Right cardiac atrium (tissue), 5 donors: ENCODE results near the gene SERINC5. TPM values are rescaled to one million over a fixed set of nuclear protein-coding genes. Genes with fewer than 3 reads are reported as not detected.

Source experiments
- ATAC-seq, 2 donors: fragments of 200-7000 bp; cut with Tn5 transposase; one replicate each; pipeline versions ENCODE4 v1.8.0 to v1.9.1; 2020; ENCODE audit warnings: moderate library complexity in 2 of 2, mild to moderate bottlenecking in 1 of 2
- DNase-seq, 3 donors: peaks; one replicate each; pipeline ENCODE4 v3.0.0-alpha.2; 2020
- H3K27ac ChIP-seq: one replicate; pipeline ENCODE4 v1.5.1; 2013; ENCODE audit warnings: mild to moderate bottlenecking, low read length, control low read depth, moderate library complexity
- H3K27me3 ChIP-seq: one replicate; pipeline ENCODE4 v1.6.1; 2013; ENCODE audit not compliant: control insufficient read depth, insufficient read depth
- H3K4me1 ChIP-seq: one replicate; pipeline ENCODE4 v1.6.1; 2013; ENCODE audit warnings: low read length; ENCODE audit not compliant: control insufficient read depth, insufficient read depth
- H3K4me3 ChIP-seq: one replicate; pipeline ENCODE4 v1.5.1; 2013; ENCODE audit warnings: low read length, control low read depth
- H3K9me3 ChIP-seq: one replicate; pipeline ENCODE4 v1.6.1; 2013; ENCODE audit warnings: low read length; ENCODE audit not compliant: control insufficient read depth
- WGBS: extraction: QIAGEN DNeasy Blood & Tissue Kit; methylation state at CpG from one replicate; pipeline ENCODE4 v1.1.7; 2013; 5-methylcytosine and 5-hydroxymethylcytosine counted together
- intact Hi-C, 4 donors: fragments of 100-400 bp; cut with DNase I; formaldehyde crosslinking; loops; one replicate each; pipeline versions ENCODE4 v1.11.0 to v1.14.0; 2022 to 2023
- polyA plus RNA-seq: library from polyadenylated mRNA; stranded (reverse); fragments of 200-250 nt; gene quantifications from one replicate; pipeline ENCODE4 v1.2.3, GENCODE V29; 2013
- total RNA-seq, 4 donors: library from RNA; stranded (reverse); fragmentation: NEBNext Ultra II Directional; extraction: Animal tissue kit (Norgen Biotek cat#: 25700); gene quantifications; one replicate each; pipeline ENCODE4 v1.2.1, GENCODE V29; 2021
- donor health status: healthy with polysubstance abuse.
- donor health status: DM: no; HTN: yes; CAD: no.
- donor health status: DM: no; HTN: no; CAD: no.
- donor health status: DM: no; HTN: yes; CAD: no; lungs with severe emphysema.
- donor health status: DM: yes; HTN: yes; CAD: no.

SERINC5 gene
- total and polyA plus RNA-seq, 5 donors = 3.5 to 13.4 (median 11.6) TPM

- no peaks in the 10 kb centered on the region for H3K9me3 ChIP-seq
- no peak for DNase-seq
- no peaks in the 10 kb centered on the region for H3K27me3 ChIP-seq
- intact Hi-C loops = loop anchor here in 3 of 4 donors (10.0 kb wide), 1 partner anchor 59 kb away; the partner anchor contains the start of gene SERINC5 (in 3 of the 3)
- no peak overlapping the region for H3K4me3 ChIP-seq
- H3K4me1 ChIP-seq = peaks cover 17% of the 10 kb centered on the region
- ATAC-seq = no peak
- WGBS = 74% methylated on average over 6 of the region's 6 CpGs
- no peak overlapping the region for H3K27ac ChIP-seq
Measured at GRCh38 chr5:80195837-80196400, 59.9 kb downstream of the SERINC5 start.

- no peak overlapping the region for H3K4me3 ChIP-seq
- DNase-seq (no peak), ATAC-seq (no peak)
- no peaks in the 10 kb centered on the region for H3K27me3 ChIP-seq
- WGBS = 74% methylated on average over 4 of the region's 4 CpGs
- intact Hi-C loops = loop anchor here (5.0 to 10.0 kb wide), 2 partner anchors 58 to 60 kb away; partner anchors contain the start of gene SERINC5 (in 3 of the 4)
- H3K9me3 ChIP-seq = no peaks in the 10 kb centered on the region
- H3K4me1 ChIP-seq = peaks cover 17% of the 10 kb centered on the region
- no peak overlapping the region for H3K27ac ChIP-seq
Measured at GRCh38 chr5:80194468-80194867, 61.4 kb downstream of the SERINC5 start.

- Histone ChIP-seq H3K27ac (peak overlapping the region; percentile 47), H3K4me3 (no peak overlapping the region), H3K9me3 (no peaks in the 10 kb centered on the region), H3K4me1 (peaks cover 17% of the 10 kb centered on the region), H3K27me3 (no peaks in the 10 kb centered on the region)
- intact Hi-C loops = loop anchor here (5.0 to 10.0 kb wide), 2 partner anchors 59 to 61 kb away; partner anchors contain the start of gene SERINC5 (in 3 of the 4)
- ATAC-seq = peak in 1 of 2 donors; percentile 33
- DNase-seq = no peak
- WGBS = 12% methylated on average over 7 of the region's 7 CpGs
Measured at GRCh38 chr5:80193401-80193800, 62.4 kb downstream of the SERINC5 start.

GRCh38 chr5:80192507-80193241 lies 63.2 kb downstream of the SERINC5 start:
- peak in 1 of 3 donors; percentile 56 for DNase-seq
- ATAC-seq = peak; percentile 76 to 80
- Histone ChIP-seq H3K4me3 (no peak overlapping the region), H3K27me3 (no peaks in the 10 kb centered on the region), H3K4me1 (peaks cover 17% of the 10 kb centered on the region), H3K9me3 (no peaks in the 10 kb centered on the region), H3K27ac (peak overlapping the region; percentile 76)
- 40% methylated on average over 11 of the region's 11 CpGs for WGBS
- intact Hi-C loops = loop anchor here (5.0 to 10.0 kb wide), 2 partner anchors 60 to 62 kb away; partner anchors contain the start of gene SERINC5 (in 3 of the 4)

GRCh38 chr5:80191991-80192398 lies 63.9 kb downstream of the SERINC5 start:
- 28% methylated on average over 4 of the region's 4 CpGs for WGBS
- Histone ChIP-seq H3K27ac (peak overlapping the region; percentile 76), H3K4me1 (peaks cover 19% of the 10 kb centered on the region), H3K9me3 (no peaks in the 10 kb centered on the region), H3K4me3 (no peak overlapping the region), H3K27me3 (no peaks in the 10 kb centered on the region)
- DNase-seq = peak; percentile 44 to 76 (median 74)
- intact Hi-C loops = loop anchor here (5.0 to 10.0 kb wide), 2 partner anchors 60 to 63 kb away; partner anchors contain the start of gene SERINC5 (in 3 of the 4)
- peak; percentile 70 to 78 for ATAC-seq

GRCh38 chr5:80191397-80191796 lies 64.5 kb downstream of the SERINC5 start:
- Histone ChIP-seq H3K4me3 (no peak overlapping the region), H3K4me1 (peaks cover 22% of the 10 kb centered on the region), H3K27ac (peak overlapping the region; percentile 76), H3K9me3 (no peaks in the 10 kb centered on the region), H3K27me3 (no peaks in the 10 kb centered on the region)
- DNase-seq (no peak), ATAC-seq (no peak)
- intact Hi-C loops = loop anchor here (5.0 to 10.0 kb wide), 2 partner anchors 61 to 63 kb away; partner anchors contain the start of gene SERINC5 (in 3 of the 4)
- WGBS = 63% methylated on average over 4 of the region's 4 CpGs

- no peaks in the 10 kb centered on the region for H3K9me3 ChIP-seq
- ATAC-seq = no peak
- H3K27me3 ChIP-seq = no peaks in the 10 kb centered on the region
- WGBS = 72% methylated on average over 3 of the region's 3 CpGs
- intact Hi-C loops = loop anchor here (5.0 to 10.0 kb wide), 2 partner anchors 61 to 64 kb away; partner anchors contain the start of gene SERINC5 (in 3 of the 4)
- H3K4me3 ChIP-seq = no peak overlapping the region
- no peak for DNase-seq
- H3K27ac ChIP-seq = no peak overlapping the region
- H3K4me1 ChIP-seq = peaks cover 22% of the 10 kb centered on the region
Measured at GRCh38 chr5:80190960-80191359, 64.9 kb downstream of the SERINC5 start.

GRCh38 chr5:80189701-80190100 lies 66.1 kb downstream of the SERINC5 start:
- H3K4me3 ChIP-seq = no peak overlapping the region
- 64% methylated on average over 3 of the region's 3 CpGs for WGBS
- ATAC-seq = no peak
- no peak for DNase-seq
- peaks cover 21% of the 10 kb centered on the region for H3K4me1 ChIP-seq
- no peaks in the 10 kb centered on the region for H3K9me3 ChIP-seq
- no peaks in the 10 kb centered on the region for H3K27me3 ChIP-seq
- H3K27ac ChIP-seq = no peak overlapping the region
- intact Hi-C loops = loop anchor here (5.0 to 10.0 kb wide), 2 partner anchors 63 to 65 kb away; partner anchors contain the start of gene SERINC5 (in 3 of the 4)

- ATAC-seq (no peak), DNase-seq (no peak)
- WGBS = 92% methylated on average over 8 of the region's 8 CpGs
- peaks cover 21% of the 10 kb centered on the region for H3K4me1 ChIP-seq
- H3K27ac ChIP-seq = no peak overlapping the region
- intact Hi-C loops = no loop called here
- no peak overlapping the region for H3K4me3 ChIP-seq
- H3K27me3 ChIP-seq = no peaks in the 10 kb centered on the region
- no peaks in the 10 kb centered on the region for H3K9me3 ChIP-seq
Measured at GRCh38 chr5:80189201-80189600, 66.6 kb downstream of the SERINC5 start.

- H3K9me3 ChIP-seq = no peaks in the 10 kb centered on the region
- H3K27me3 ChIP-seq = no peaks in the 10 kb centered on the region
- peaks cover 11% of the 10 kb centered on the region for H3K4me1 ChIP-seq
- 87% methylated on average over 6 of the region's 6 CpGs for WGBS
- no peak overlapping the region for H3K4me3 ChIP-seq
- ATAC-seq (no peak), DNase-seq (no peak)
- no peak overlapping the region for H3K27ac ChIP-seq
- intact Hi-C loops = no loop called here
Measured at GRCh38 chr5:80187421-80188090, 68.3 kb downstream of the SERINC5 start.
